Uterus (tissue), 4 donors: ENCODE data around the gene RIPOR3. TPM values are rescaled to one million over a fixed set of nuclear protein-coding genes. Genes with fewer than 3 reads are reported as not detected.

Experiments used
- DNase-seq, 2 donors: peaks; one replicate each; pipeline ENCODE4 v3.0.0-alpha.2; 2019 to 2020
- H3K27ac ChIP-seq, 2 donors: fragments of 200-600 bp; sonication (generic); 1 replicate in 1 of 2; 2 replicates in 1 of 2; pipeline ENCODE4 v1.5.1; 2016 to 2018
- H3K27me3 ChIP-seq, 2 donors: fragments of 200-600 bp; sonication (generic); one replicate each; pipeline ENCODE4 v1.5.1; 2018 to 2019; ENCODE audit warnings: control low read depth in 1 of 2
- H3K36me3 ChIP-seq, 2 donors: fragments of 200-600 bp; sonication (generic); one replicate each; pipeline ENCODE4 v1.5.1; 2019; ENCODE audit warnings: control low read depth in 1 of 2
- H3K4me1 ChIP-seq, 2 donors: fragments of 200-600 bp; sonication (generic); one replicate each; pipeline ENCODE4 v1.5.1; 2018 to 2019; ENCODE audit warnings: control low read depth in 1 of 2
- H3K4me3 ChIP-seq, 2 donors: fragments of 200-600 bp; sonication (generic); 1 replicate in 1 of 2; 2 replicates in 1 of 2; pipeline ENCODE4 v1.5.1; 2018 to 2019; ENCODE audit warnings: mild to moderate bottlenecking in 1 of 2
- H3K9me3 ChIP-seq, 2 donors: fragments of 200-600 bp; sonication (generic); one replicate each; pipeline ENCODE4 v1.5.1; 2019; ENCODE audit warnings: control low read depth in 1 of 2
- CTCF ChIP-seq, 4 experiments: fragments of 200-600 bp in 2 of 4; fragments of 450-650 bp in 2 of 4; sonication (generic) in 2 of 4; IDR thresholded peaks; one replicate each; pipeline ENCODE4 v1.5.1; 2016 to 2019; ENCODE audit warnings: antibody characterized with exemption in 4 of 4, mild to moderate bottlenecking in 2 of 4, moderate library complexity in 1 of 4
- POLR2A ChIP-seq, 2 donors: fragments of 450-650 bp; IDR thresholded peaks; one replicate each; pipeline ENCODE4 v1.6.1; 2016; ENCODE audit warnings: antibody characterized with exemption in 2 of 2, mild to moderate bottlenecking in 1 of 2, moderate library complexity in 1 of 2
- intact Hi-C: fragments of 100-400 bp; cut with DNase I; formaldehyde crosslinking; loops from one replicate; pipeline ENCODE4 v1.15.1; 2023; ENCODE audit warnings: low total_unique reads
- total RNA-seq, 4 donors: library from RNA; depleted of rRNA in 3 of 4; stranded (reverse); fragments of >200 nt in 3 of 4; gene quantifications; one replicate each; pipeline versions ENCODE4 v1.1.0 to v1.2.4, GENCODE V29; 2014 to 2023
- donor health status: DM: yes; HTN: yes; CAD: no.

The RIPOR3 gene, protein sequence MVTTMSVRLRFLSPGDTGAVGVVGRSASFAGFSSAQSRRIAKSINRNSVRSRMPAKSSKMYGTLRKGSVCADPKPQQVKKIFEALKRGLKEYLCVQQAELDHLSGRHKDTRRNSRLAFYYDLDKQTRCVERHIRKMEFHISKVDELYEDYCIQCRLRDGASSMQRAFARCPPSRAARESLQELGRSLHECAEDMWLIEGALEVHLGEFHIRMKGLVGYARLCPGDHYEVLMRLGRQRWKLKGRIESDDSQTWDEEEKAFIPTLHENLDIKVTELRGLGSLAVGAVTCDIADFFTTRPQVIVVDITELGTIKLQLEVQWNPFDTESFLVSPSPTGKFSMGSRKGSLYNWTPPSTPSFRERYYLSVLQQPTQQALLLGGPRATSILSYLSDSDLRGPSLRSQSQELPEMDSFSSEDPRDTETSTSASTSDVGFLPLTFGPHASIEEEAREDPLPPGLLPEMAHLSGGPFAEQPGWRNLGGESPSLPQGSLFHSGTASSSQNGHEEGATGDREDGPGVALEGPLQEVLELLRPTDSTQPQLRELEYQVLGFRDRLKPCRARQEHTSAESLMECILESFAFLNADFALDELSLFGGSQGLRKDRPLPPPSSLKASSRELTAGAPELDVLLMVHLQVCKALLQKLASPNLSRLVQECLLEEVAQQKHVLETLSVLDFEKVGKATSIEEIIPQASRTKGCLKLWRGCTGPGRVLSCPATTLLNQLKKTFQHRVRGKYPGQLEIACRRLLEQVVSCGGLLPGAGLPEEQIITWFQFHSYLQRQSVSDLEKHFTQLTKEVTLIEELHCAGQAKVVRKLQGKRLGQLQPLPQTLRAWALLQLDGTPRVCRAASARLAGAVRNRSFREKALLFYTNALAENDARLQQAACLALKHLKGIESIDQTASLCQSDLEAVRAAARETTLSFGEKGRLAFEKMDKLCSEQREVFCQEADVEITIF
- 10 to 100 TPM in 3 of 4 donors, 1 to 10 TPM in 1; 9.1 to 85.4 (median 17.8) TPM for total RNA-seq

DNA sequence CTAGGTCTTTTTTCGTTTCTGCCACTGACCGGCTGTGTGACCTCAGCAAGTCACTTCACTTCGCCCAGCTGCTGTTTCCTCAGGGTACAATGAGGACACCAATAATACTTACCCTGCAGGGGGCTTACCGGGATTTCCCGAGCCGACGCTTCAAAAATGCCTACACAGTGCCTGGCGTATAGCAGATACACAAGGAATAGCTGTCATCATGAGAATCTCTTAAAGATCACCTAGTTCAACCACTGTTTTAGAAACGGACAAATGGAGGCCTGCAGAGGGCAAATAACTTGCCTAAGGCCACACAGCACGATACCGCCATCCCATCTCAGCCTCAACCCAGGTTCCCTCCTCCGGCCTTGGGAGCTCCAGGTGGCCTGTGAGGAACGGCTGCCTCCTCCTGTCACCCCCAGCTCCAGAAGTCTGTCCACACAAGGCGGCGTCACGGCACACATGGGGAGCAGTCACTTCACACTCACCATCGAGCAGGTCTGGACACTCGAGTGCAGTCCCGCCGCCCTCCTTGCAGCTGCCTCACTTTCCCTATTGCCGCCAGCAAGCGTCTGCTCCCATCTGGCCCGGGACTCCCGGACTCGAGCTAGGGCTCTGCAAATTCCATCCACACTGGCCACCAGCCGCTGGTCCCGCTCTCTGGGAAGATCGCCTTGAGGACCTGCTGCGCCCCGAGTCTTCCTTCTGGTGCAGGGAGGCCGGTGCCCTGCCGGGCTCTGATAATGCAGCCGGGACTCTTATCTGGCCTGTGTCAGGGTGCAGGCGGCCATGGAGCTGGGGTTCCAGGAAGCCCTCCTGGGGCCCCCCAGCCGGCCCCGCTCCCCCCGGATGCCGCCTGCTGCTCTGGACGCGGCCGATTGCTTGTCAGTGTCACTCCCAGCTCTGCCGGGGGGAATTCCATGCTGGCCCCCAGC lies at the start of gene RIPOR3:
Gene RIPOR3 (minus strand): TSS at position 893 of the 923 bp plus-strand sequence. CDS start 414 bp downstream, at position 479.
- Histone ChIP-seq H3K9me3 (no peaks in the 10 kb centered on the region), H3K4me3 (peak within 1 kb of the TSS; percentile 50 to 52), H3K27ac (peak within 1 kb of the TSS; percentile 88 to 89), H3K27me3 (no peaks in the 10 kb centered on the region), H3K4me1 (no peaks in the 10 kb centered on the region), H3K36me3 (no peaks in the 10 kb centered on the region)
- peak; percentile 50 to 52 for DNase-seq
- intact Hi-C loops, result no loop called here
- TF ChIP-seq CTCF (IDR thresholded peaks at IDR 0.05), result no peak
- no peak for TF ChIP-seq POLR2A (IDR thresholded peaks at IDR 0.05)

- intact Hi-C loops, result no loop called here
- DNase-seq, result no peak
Observed at GRCh38 chr20:50737352-50737751, 46.0 kb upstream of the RIPOR3 start.

DNA sequence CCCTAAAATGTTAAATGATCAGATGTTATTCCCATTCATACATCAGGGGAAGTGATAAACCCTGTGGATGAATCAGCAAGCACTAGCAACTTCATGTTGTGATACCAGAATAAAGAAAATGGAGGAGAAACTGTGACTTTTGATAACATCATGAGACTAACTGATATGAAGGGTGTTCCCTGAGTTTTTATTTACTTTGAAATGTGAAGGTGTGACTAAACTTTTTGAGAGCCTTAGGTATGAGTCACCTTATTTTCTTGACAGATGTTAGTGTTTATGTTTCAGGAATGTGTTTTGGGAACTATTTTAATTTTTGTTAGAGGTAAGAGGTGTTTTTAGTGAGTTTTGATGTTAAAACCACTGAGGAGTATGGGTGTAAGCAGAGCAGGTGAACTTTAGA lies 44.5 kb upstream of the RIPOR3 start:
- no peaks in the 10 kb centered on the region for H3K27me3 ChIP-seq
- no peak for TF ChIP-seq POLR2A (IDR thresholded peaks at IDR 0.05)
- H3K36me3 ChIP-seq, result peaks cover 0 to 2% of the 10 kb centered on the region in 2 donors
- H3K4me3 ChIP-seq, result no peak overlapping the region
- no peak for DNase-seq
- H3K4me1 ChIP-seq, result no peaks in the 10 kb centered on the region
- intact Hi-C loops, result no loop called here
- H3K27ac ChIP-seq, result no peak overlapping the region
- no peaks in the 10 kb centered on the region for H3K9me3 ChIP-seq

More at GRCh38 chr20:50737352-50737751, 46.0 kb upstream of the RIPOR3 start:
- Histone ChIP-seq H3K27me3 (no peaks in the 10 kb centered on the region), H3K4me1 (no peaks in the 10 kb centered on the region), H3K9me3 (no peaks in the 10 kb centered on the region), H3K36me3 (peaks cover 0 to 2% of the 10 kb centered on the region in 2 donors), H3K27ac (no peak overlapping the region), H3K4me3 (no peak overlapping the region)
- TF ChIP-seq POLR2A (IDR thresholded peaks at IDR 0.05) (no peak), CTCF (IDR thresholded peaks at IDR 0.05) (no peak)

GRCh38 chr20:50734730-50735679 lies 43.7 kb upstream of the RIPOR3 start:
- intact Hi-C loops, result no loop called here
- H3K4me1 ChIP-seq, result no peaks in the 10 kb centered on the region

More at GRCh38 chr20:50734730-50735679, 43.7 kb upstream of the RIPOR3 start:
- no peaks in the 10 kb centered on the region for H3K27me3 ChIP-seq
- no peak overlapping the region for H3K27ac ChIP-seq
- DNase-seq, result no peak
- no peak overlapping the region for H3K4me3 ChIP-seq
- TF ChIP-seq CTCF (IDR thresholded peaks at IDR 0.05) (no peak), POLR2A (IDR thresholded peaks at IDR 0.05) (no peak)
- no peaks in the 10 kb centered on the region for H3K9me3 ChIP-seq
- peaks cover 0 to 2% of the 10 kb centered on the region in 2 donors for H3K36me3 ChIP-seq
